DOHH2 (cell line): ENCODE data around the gene GIMAP8.

Experiments
- CTCF ChIP-seq: fragments of 200-600 bp; sonication (generic); IDR thresholded peaks from one replicate; pipeline ENCODE4 v1.5.1; 2014; ENCODE audit warnings: antibody characterized with exemption, mild to moderate bottlenecking, low read depth, low read length; ENCODE audit not compliant: poor library complexity, severe bottlenecking
- EZH2phosphoT487 ChIP-seq: fragments of 200-600 bp; sonication (generic); IDR thresholded peaks from 2 replicates; pipeline ENCODE4 v1.6.1; 2017; ENCODE audit warnings: borderline replicate concordance, mild to moderate bottlenecking, antibody characterized with exemption, low read length, moderate library complexity, mixed read lengths

- TF ChIP-seq CTCF (no peak), EZH2phosphoT487 (no peak)
These were observed 2.3 kb upstream of the GIMAP8 start for GRCh38 chr7:150447966-150448788.
